HG03025 (cell line): Measurements from ENCODE around the gene FTCDNL1.

ENCODE experiments used
- ATAC-seq: cut with Tn5 transposase; IDR thresholded peaks from one replicate; pipeline ENCODE4 v1.9.1; 2021; ENCODE audit warnings: mild to moderate bottlenecking, moderate library complexity; ENCODE audit not compliant: unreplicated experiment, low FRiP score

The FTCDNL1 gene

GRCh38 chr2:199850718-199851500, at the start of gene FTCDNL1:
Gene FTCDNL1, minus strand, starts transcription at chr2:199851192. Its CDS starts 2,230 bp downstream, at chr2:199848962.
- peak; percentile 98 for ATAC-seq

DNA sequence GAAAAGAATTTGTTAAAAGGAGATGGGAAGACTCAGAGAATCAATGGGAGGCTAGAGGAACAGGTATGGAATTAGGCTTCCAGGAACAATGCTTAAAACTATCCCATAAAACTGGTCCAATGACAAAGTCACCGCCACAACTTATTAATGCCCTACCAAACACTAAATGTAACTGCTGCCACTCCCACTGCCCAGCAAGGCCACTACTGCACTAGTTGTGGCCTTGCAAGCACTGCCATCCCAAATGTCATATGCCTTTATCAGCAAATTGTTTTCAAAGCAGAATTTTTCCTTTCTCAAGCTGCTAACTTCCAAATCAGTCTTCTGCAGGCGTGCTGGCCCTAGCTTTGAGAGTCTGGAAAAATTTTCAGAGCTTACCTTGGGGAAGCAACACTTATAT, 45.6 kb upstream of the FTCDNL1 start:
- ATAC-seq, result no peak

DNA sequence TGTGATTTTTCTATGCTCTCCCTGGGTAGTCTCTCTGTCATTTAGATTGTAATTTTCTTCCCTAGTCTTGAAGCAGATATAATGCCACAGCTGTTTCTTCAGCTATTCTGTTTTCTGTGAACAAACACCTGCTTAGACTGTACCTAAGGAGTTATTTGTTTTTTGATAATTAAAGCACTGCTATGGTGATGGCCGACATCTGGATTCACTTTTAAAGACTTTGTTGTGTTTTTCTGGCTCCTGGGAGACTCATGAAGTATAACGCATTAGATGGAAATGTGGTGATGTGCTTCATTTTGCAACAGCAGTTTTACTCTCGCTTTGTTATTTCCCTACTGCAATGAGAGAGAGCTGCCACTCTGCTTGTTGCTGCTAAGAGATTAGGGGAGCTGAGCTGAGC, 44.4 kb upstream of the FTCDNL1 start:
- no peak for ATAC-seq

DNA sequence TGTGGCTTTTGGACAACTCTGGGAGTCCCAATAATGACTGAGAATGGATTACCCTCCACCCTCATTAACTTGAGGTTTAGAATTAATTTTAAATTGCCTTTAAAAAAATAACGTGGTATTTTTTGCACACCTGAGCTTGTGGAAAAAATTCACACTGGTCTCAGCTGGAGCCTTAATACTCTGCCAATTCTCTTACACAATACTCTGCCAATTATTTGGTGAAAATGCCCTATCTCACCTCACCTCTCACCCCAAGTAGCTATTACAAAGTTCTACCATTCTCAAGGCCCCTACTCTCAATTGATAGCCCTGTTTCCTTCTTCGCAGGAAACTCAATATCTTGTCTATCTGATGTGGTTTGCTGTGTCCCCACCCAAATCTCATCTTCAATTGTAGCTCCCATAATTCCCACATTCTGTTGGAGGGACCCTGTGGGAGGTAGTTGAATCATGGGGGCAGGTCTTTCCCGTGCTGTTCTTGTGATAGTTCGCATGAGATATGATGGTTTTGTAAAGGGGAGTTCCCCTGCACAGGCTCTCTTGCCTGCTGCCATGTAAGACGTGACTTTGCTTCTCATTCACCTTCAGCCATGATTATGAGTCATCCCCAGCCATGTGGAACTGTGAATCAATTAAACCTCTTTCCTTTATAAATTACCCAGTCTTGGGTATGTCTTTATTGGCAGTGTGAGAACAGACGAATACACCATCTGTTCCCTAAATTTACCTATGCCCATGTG, 32.7 kb upstream of the FTCDNL1 start:
- ATAC-seq, result no peak

GRCh38 chr2:199882667-199883066, 31.7 kb upstream of the FTCDNL1 start:
- no peak for ATAC-seq

DNA sequence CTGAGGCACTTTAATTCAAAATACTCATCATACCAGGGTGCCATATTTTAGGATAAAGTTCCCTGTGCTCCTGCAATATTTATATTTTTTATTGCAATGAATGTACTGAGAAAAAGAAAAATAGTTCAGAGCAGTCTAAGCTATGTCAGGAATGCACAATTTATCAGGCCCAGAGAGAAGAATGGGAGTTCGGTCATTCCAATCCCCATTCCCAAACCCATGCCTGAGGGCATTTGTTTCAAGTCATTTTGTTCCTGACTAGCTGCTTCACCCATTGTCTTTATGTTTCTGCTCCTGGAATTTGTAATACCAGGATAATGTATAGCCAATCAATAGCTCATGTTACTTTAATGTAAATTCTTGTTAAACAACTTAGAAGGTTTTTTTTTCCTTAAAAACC, 24.4 kb upstream of the FTCDNL1 start:
- ATAC-seq, result no peak

GRCh38 chr2:199874209-199874608, 23.2 kb upstream of the FTCDNL1 start:
- ATAC-seq, result no peak

DNA sequence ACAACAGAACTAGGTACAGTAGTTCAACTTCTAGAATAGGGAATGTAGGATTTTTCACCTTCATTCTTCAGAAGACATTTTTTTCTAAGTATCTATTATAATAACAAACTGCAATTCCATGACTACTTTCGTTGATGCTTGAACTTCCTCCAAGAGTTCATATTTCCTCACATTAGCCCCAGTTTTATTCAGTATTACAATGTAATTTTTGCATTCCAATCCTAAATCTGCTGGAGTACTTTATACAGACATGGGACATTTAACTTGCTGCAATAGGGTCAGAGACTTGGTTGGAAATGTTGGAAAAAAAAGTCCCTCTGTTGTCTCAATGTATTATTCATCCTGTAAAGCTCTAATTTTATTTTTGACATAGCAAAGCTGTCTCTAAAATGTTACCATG, 19.6 kb upstream of the FTCDNL1 start:
- no peak for ATAC-seq

DNA sequence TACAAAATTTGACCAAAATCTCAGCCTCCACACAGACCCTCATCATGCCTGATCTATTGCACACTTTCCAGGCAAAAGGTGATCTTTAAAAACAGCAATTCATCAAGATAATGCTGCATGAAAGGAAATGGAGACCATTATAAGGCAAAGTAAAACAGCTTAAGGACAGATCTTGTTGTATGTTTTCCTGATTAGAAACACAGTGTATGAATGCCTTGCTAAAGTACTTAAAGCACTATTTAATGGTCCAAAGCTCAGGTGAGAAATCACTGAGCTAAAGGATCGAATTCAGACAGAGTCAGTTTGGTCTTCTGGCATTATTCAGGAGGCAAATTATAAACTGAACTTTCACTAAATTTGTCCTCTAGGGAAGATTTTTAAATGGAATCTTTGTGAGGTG, 18.7 kb upstream of the FTCDNL1 start:
- no peak for ATAC-seq

DNA sequence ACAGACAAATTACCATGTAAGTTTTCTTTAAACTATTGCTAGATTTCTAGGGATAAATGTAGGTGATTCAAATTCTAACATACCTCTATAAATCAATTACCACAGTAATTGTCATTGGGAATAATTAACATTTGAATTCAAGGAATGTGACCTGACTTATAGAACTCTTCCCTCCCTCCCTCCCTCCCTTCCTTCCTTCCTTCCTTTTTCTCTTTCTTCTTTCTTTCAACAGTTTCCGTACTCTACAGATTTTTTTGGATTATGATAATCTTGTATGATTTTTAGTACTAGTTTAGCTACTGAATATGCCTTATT, 18.2 kb upstream of the FTCDNL1 start:
- ATAC-seq, result no peak

- ATAC-seq, result no peak
Measured at GRCh38 chr2:199868431-199869226, 17.6 kb upstream of the FTCDNL1 start.

GRCh38 chr2:199865905-199866304, 14.9 kb upstream of the FTCDNL1 start:
- ATAC-seq, result no peak

- no peak for ATAC-seq
Measured at GRCh38 chr2:199862788-199863187, 11.8 kb upstream of the FTCDNL1 start.

GRCh38 chr2:199861132-199861774, 10.3 kb upstream of the FTCDNL1 start:
- no peak for ATAC-seq

DNA sequence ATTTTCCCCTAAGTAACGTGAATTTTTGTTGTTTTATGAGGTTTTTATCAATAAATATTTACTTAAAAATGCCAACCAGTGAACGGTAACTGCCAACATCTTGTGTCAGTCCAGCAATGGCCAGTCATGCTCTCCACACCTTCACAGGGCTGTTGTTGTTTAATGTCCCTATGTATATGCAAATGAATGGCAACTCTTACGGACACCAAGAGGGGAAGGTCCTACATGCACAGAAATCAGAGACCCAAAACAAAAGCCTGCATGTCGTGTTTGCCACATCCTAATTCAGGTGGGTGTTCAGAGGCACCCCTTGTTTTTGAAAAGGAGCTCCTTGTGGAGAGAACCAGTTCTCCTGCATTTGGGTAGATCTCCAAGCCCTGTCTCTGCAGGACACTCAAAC, 4.8 kb upstream of the FTCDNL1 start:
- ATAC-seq, result no peak

GRCh38 chr2:199851883-199852282, 891 bp upstream of the FTCDNL1 start:
- ATAC-seq, result no peak

GRCh38 chr2:199851501-199851810, 464 bp upstream of the FTCDNL1 start:
- no peak for ATAC-seq

DNA sequence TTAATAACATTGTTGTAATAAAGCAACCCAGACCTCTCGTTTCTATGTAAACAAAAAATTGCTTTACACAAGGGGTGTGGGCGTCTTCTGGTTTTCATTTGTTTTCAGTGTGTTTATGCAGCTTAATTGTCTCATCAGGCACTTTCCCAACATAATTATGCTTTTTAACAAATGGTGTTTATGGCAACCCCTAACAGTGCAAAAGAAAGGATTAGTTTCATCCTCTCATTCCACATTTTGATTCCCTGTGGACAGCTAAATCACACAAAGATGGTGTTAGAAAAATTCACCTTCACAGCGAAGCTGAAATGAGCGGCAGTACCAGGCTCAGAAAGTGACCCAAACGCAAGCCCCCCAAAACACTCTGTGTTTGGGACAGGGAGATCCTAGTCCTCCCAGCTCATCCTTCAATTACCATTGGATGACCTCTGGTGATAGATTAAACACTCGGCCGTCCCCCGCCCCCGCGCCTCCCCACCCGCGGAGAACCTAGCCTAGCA, 724 bp downstream of the FTCDNL1 start:
- ATAC-seq, result no peak

DNA sequence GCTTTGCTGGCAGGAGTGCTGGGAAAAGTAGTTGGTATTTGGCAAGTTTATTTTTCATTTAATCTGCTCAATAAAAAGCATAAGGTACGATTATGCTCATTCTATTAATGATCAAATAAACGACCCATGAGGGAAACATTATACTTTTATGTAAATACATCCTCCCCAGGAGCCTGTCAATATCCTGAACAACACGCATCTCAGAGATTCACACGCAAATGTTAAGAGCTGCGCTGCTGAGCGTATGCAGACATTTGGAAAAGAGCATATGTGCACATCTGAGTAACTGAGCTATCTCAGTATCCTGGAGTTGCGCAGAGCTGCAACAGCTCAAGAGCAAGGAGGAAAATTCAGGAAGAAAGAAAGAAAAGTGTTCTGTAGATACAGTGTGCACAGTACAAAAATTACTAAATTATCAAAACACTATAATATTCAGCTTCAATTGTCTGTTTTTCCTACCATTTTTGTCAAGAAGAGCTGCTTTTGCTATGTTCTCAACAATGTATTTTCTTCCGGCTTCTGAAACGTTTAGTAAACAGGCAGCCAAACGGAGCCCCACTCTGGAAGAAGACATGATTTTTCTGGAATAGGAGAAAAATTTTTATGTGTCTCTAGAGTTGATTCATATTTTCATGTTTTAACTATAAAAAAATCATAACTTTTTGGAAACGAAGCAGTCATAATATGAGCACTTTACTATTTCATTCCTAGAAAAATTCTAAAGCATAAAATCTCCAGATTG, 2.4 kb downstream of the FTCDNL1 start:
- no peak for ATAC-seq

DNA sequence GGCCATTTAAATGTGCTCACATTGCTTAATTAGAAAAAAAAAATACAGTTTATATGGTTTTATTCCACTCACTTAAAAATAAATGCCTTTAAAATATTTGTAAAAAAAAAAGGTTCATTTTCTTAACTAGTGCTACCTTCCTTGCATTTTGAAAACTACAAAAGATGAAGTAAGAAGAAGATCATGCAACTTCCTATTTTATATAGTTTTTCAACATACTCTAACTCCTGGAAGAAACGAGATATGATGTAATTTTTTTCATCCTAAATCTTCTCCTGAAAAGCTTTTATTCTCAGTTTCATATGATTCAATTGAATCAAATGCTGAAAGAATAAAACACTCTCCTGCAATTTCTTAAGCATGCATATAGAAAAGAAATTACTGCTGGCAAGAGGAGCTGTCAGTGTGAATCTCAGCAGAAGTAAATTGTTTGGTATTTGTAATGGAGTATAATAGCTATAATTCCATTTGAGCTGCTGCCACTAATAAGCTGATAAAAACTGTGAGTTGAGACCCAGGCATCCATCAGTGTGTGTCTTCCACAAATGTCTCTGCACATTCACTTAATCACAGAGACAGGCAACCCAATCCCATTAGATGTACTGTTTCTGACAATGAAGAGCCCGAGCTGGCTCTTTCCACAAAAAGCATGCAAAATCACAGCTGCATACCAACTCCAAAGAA, 3.7 kb downstream of the FTCDNL1 start:
- no peak for ATAC-seq
